ENCODE data around the gene TMX4.

DNA sequence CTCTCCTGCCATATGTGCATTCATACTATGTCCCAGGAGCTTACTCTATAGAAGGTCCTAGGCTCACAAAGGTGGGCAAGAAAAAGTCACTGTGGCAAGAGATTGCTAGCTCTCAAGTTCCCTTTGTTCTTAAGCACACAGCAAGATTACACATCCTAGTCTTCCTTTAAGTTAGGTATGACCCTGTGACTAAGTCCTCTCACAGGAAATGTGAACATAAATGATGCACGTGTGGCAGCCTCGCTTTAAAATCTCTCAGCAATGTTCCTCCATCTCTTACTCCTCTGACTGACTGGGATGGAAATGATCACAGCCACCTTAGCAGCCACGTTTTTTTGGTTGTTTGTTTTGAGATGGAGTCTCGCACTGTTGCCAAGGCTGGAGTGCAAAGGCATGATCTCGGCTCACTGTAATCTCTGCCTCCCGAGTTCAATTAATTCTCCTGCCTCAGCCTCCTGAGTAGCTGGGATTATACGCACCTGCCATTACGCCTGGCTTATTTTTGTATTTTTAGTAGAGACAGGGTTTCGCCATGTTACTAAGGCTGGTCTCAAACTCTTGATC is 43.6 kb downstream of the TMX4 start:
- TF ChIP-seq POLR2A (IDR thresholded peaks at IDR 0.05; ENCODE audit: low read length) (no peak), GATA1 (IDR thresholded peaks at IDR 0.05; ENCODE audit: low read depth, low read length) (no peak)

All from erythroblast (primary cell).